Lower lobe of right lung (tissue), 2 donors: ENCODE data around the gene STOM. TPM values are rescaled to one million over a fixed set of nuclear protein-coding genes. Genes with fewer than 3 reads are reported as not detected.

Source experiments
- ATAC-seq, 2 donors: fragments of 200-7000 bp; cut with Tn5 transposase; one replicate each; pipeline ENCODE4 v1.9.1; 2020 to 2022; ENCODE audit warnings: mild to moderate bottlenecking in 2 of 2, moderate library complexity in 2 of 2
- DNase-seq: peaks from one replicate; pipeline ENCODE4 v3.0.0-alpha.2; 2020
- H3K27ac ChIP-seq: fragments of 200-600 bp; one replicate; pipeline ENCODE4 v1.8.0; 2022
- H3K27me3 ChIP-seq: fragments of 200-600 bp; one replicate; pipeline ENCODE4 v1.8.0; 2022; ENCODE audit warnings: low read depth
- H3K36me3 ChIP-seq: fragments of 200-600 bp; one replicate; pipeline ENCODE4 v1.8.0; 2022; ENCODE audit warnings: mild to moderate bottlenecking
- H3K4me1 ChIP-seq: fragments of 200-600 bp; one replicate; pipeline ENCODE4 v1.8.0; 2022
- H3K4me3 ChIP-seq: fragments of 200-600 bp; one replicate; pipeline ENCODE4 v1.8.0; 2022; ENCODE audit warnings: mild to moderate bottlenecking
- H3K9me3 ChIP-seq: fragments of 200-600 bp; one replicate; pipeline ENCODE4 v1.8.0; 2022
- intact Hi-C: fragments of 100-400 bp; cut with DNase I; formaldehyde crosslinking; loops from one replicate; pipeline ENCODE4 v1.11.0; 2022
- total RNA-seq: library from RNA; stranded (reverse); fragmentation: NEBNext Ultra II Directional; extraction: Animal tissue kit (Norgen Biotek cat#: 25700); gene quantifications from one replicate; pipeline ENCODE4 v1.2.1, GENCODE V29; 2021
- TF ChIP-seq, protein P1 (sequence below): fragments of 200-600 bp; IDR thresholded peaks from one replicate; pipeline ENCODE4 v1.8.0; 2022; ENCODE audit warnings: antibody characterized with exemption, mild to moderate bottlenecking
- donor health status: DM: no; HTN: yes; CAD: no; lungs with severe emphysema.

Gene STOM
- total RNA-seq, 1 donor from 2014 or later: 479 TPM

DNA sequence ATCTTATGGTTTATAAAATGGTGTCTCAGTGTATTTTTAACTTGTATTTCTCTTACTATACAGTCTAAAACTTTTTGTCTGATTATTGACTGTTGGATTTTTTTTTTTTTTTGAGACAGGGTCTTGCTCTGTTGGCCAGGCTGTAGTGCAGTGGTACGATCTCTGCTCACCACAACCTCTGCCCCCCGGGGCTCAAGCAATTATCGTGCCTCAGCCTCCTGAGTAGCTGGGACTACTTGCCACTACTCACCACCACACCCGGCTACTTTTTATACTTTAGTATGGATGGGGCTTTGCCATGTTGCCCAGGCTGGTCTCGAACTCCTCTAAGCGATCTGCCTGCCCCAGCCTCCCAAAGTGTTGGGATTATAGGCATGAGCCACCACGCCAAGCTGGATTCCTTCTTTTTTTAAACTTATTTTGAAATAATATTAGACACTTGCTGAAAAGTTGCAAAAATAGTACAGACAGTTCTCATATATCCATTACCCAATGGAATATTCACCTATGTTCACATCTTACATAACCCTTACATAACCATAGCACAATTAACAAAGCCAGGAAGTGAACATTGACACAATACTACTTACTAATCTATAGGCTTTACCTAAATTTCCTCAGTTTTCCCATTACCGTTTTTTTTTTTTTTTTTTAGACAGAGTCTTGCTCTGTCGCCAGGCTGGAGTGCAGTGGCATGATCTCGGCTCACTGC is 47.2 kb downstream of the STOM start:
- Histone ChIP-seq H3K27ac (peak overlapping the region; percentile 77), H3K4me3 (no peak overlapping the region), H3K9me3 (no peaks in the 10 kb centered on the region), H3K36me3 (peaks cover 90% of the 10 kb centered on the region), H3K4me1 (peaks cover 78% of the 10 kb centered on the region), H3K27me3 (no peaks in the 10 kb centered on the region)
- no peak for ATAC-seq
- intact Hi-C loops: loop anchor here (10.0 kb wide), 1 partner anchor 52 kb away; the partner anchor contains the start of gene STOM
- peak; percentile 37 for DNase-seq
- TF ChIP-seq, protein P1, sequence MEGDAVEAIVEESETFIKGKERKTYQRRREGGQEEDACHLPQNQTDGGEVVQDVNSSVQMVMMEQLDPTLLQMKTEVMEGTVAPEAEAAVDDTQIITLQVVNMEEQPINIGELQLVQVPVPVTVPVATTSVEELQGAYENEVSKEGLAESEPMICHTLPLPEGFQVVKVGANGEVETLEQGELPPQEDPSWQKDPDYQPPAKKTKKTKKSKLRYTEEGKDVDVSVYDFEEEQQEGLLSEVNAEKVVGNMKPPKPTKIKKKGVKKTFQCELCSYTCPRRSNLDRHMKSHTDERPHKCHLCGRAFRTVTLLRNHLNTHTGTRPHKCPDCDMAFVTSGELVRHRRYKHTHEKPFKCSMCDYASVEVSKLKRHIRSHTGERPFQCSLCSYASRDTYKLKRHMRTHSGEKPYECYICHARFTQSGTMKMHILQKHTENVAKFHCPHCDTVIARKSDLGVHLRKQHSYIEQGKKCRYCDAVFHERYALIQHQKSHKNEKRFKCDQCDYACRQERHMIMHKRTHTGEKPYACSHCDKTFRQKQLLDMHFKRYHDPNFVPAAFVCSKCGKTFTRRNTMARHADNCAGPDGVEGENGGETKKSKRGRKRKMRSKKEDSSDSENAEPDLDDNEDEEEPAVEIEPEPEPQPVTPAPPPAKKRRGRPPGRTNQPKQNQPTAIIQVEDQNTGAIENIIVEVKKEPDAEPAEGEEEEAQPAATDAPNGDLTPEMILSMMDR: no peak

DNA sequence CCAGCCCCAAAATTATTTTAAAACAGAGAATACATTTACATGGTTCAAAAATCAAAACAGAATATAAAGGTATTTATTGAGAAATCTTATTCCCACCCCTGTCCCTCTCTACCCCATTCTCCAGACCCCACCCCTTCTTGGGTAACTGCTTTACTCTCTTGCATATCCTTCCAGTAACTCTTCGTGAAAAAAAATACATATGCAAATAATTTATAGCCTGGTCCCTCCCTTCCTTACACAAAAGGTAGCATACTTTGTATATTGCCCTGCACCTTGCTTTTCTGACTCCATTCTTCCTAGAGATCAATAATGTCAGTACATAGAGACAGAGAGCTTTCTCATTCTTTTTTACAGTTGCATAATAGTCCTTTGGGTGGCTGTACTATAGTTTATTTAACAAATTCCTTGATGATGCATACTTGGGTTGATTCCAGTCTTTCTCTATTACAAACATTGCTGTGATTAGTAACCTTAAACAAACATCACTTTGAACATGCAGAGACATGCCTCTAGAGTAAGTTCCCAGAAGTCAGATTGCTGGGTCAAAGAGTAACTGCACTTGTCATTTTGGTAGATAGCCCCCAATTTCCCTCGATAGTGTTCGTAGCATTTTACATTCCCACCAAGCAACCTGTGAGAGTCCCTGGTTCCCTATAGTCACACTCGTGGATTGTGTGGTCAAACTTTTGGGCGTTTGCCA is 47.9 kb downstream of the STOM start:
- no peak overlapping the region for H3K4me3 ChIP-seq
- intact Hi-C loops: loop anchor here (10.0 kb wide), 1 partner anchor 53 kb away; the partner anchor contains the start of gene STOM
- H3K4me1 ChIP-seq: peaks cover 72% of the 10 kb centered on the region
- peaks cover 90% of the 10 kb centered on the region for H3K36me3 ChIP-seq
- no peaks in the 10 kb centered on the region for H3K9me3 ChIP-seq
- DNase-seq (no peak), ATAC-seq (peak; percentile 37 to 62)
- TF ChIP-seq, protein P1: no peak
- H3K27ac ChIP-seq: peak overlapping the region; percentile 77
- H3K27me3 ChIP-seq: no peaks in the 10 kb centered on the region

DNA sequence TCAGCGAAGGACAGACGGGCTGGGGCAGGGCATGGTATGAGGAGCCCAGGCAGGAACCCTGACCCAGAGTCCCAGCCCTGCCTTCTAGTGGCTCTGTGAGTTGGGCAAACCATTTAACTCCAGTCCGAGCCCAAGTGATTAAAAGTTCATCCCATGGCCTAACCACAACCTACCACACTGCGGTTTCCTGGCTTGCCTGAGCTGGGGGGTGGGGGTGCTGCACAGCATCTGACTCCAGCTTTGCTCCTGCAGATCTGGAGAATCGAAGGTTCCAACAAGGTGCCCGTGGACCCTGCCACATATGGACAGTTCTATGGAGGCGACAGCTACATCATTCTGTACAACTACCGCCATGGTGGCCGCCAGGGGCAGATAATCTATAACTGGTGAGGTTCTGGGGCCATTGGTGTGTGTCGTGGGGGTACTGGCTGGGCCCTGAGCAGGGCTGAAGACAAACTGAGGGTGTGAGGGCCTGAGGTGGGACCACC is 49.0 kb downstream of the STOM start:
- Histone ChIP-seq H3K36me3 (peaks cover 90% of the 10 kb centered on the region), H3K4me1 (peaks cover 61% of the 10 kb centered on the region), H3K27me3 (no peaks in the 10 kb centered on the region), H3K9me3 (no peaks in the 10 kb centered on the region), H3K27ac (peak overlapping the region; percentile 77), H3K4me3 (no peak overlapping the region)
- intact Hi-C loops: loop anchor here (10.0 kb wide), 1 partner anchor 54 kb away; the partner anchor contains the start of gene STOM
- peak in 1 of 2 donors; percentile 22 for ATAC-seq
- TF ChIP-seq, protein P1: no peak
- DNase-seq: peak; percentile 47

DNA sequence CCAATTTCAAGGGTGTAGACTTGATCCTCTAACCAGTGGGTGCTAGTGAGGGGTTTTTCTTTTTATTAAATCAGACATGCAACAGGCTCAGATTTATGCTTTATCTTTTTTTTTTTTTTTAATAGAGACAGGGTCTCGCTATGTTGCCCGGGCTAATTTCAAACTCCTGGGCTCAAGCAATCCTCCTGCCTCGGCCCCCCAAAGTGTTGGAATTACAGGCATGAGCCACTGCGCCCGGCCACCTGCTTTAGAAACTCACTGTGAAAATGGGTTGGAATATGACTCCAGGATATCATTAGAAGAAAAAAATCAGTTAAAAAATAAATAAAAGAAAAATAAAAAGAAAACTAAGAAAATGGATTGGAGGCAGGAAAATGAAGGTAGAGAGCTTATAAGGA is 50.7 kb downstream of the STOM start:
- H3K27ac ChIP-seq: peak overlapping the region; percentile 77
- H3K4me3 ChIP-seq: no peak overlapping the region
- peaks cover 90% of the 10 kb centered on the region for H3K36me3 ChIP-seq
- H3K4me1 ChIP-seq: peaks cover 44% of the 10 kb centered on the region
- no peaks in the 10 kb centered on the region for H3K27me3 ChIP-seq
- H3K9me3 ChIP-seq: no peaks in the 10 kb centered on the region
- TF ChIP-seq, protein P1: no peak
- DNase-seq: no peak
- intact Hi-C loops: loop anchor here (10.0 kb wide), 1 partner anchor 85 kb away; no protein-coding TSS in a partner anchor
- ATAC-seq: no peak

DNA sequence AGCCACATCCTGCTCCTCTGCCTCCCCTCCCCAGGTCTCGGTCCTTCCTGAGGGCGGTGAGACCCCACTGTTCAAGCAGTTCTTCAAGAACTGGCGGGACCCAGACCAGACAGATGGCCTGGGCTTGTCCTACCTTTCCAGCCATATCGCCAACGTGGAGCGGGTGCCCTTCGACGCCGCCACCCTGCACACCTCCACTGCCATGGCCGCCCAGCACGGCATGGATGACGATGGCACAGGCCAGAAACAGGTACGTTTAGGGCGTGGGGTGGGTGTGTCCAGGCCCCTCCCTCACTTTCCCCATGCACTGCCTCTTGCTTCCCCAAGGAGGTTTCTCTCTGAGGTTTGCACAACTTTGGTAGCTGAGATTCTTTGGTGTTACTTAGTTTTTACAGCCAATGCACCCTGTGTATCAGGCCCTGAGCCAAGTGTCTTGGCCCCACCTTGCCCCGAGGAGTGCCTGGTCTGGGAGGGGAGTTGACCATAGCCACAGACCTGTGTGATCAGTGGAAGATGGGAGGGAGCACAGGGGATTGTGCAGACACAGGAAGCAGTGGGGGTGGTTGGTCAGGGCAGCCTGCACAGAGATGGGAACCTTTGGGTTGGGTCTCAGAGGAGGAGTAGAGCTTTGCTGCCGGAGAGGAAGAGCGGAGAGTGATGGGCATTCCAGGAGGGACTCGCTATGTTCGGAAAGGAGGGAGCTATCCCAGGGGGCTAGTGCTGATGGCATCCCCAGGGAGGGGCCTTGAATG is 51.2 kb downstream of the STOM start:
- intact Hi-C loops: loop anchor here (10.0 kb wide), 1 partner anchor 86 kb away; no protein-coding TSS in a partner anchor
- Histone ChIP-seq H3K9me3 (no peaks in the 10 kb centered on the region), H3K4me1 (peaks cover 41% of the 10 kb centered on the region), H3K27me3 (no peaks in the 10 kb centered on the region), H3K4me3 (no peak overlapping the region), H3K36me3 (peaks cover 90% of the 10 kb centered on the region), H3K27ac (no peak overlapping the region)
- DNase-seq (no peak), ATAC-seq (no peak)
- TF ChIP-seq, protein P1: no peak
